Activated B cell treated with CpG ODN at 0.5 μM for 24 hours (primary cell): ENCODE data around the gene SERPINA10. TPM values are rescaled to one million over a fixed set of nuclear protein-coding genes. Genes with fewer than 3 reads are reported as not detected.

Experiments used
- ATAC-seq: fragments of 200-7000 bp; cut with Tn5 transposase; one replicate; pipeline ENCODE4 v1.10.0; 2021; ENCODE audit warnings: low read depth, mild to moderate bottlenecking, moderate library complexity
- CTCF ChIA-PET: fragments of 350-600 bp; sonication (Branson Sonifier 250); formaldehyde crosslinking; loops from one replicate; lab custom pipeline; 2021; ENCODE audit warnings: antibody characterized with exemption; lab: Charles Lee
- POLR2A ChIA-PET: fragments of 350-600 bp; sonication (Branson Sonifier 250); formaldehyde crosslinking; loops from one replicate; lab custom pipeline; 2021; ENCODE audit warnings: antibody characterized with exemption; lab: Charles Lee
- DNase-seq: peaks from one replicate; pipeline ENCODE4 v3.0.0; 2022
- H3K27ac Mint-ChIP-seq: one replicate; pipeline ENCODE4 v1.8.0; 2020; ENCODE audit warnings: mixed read lengths
- H3K27me3 Mint-ChIP-seq: one replicate; pipeline ENCODE4 v1.8.0; 2021; ENCODE audit warnings: mixed read lengths
- H3K36me3 Mint-ChIP-seq: one replicate; pipeline ENCODE4 v1.8.0; 2021; ENCODE audit warnings: low read depth, mixed read lengths
- H3K4me1 Mint-ChIP-seq: one replicate; pipeline ENCODE4 v1.8.0; 2021; ENCODE audit warnings: mixed read lengths
- H3K4me3 Mint-ChIP-seq: one replicate; pipeline ENCODE4 v1.8.0; 2020; ENCODE audit warnings: mild to moderate bottlenecking, mixed read lengths
- H3K9me3 Mint-ChIP-seq: one replicate; pipeline ENCODE4 v1.8.0; 2020; ENCODE audit warnings: mixed read lengths
- CTCF ChIP-seq: fragments of 200-600 bp; IDR thresholded peaks from one replicate; pipeline ENCODE4 v1.8.0; 2022; ENCODE audit warnings: antibody characterized with exemption, mild to moderate bottlenecking
- intact Hi-C: fragments of 100-400 bp; cut with micrococcal nuclease; formaldehyde crosslinking; loops from one replicate; pipeline ENCODE4 v1.15.1; 2024
- total RNA-seq: library from RNA; stranded (reverse); gene quantifications from 2 replicates; pipeline ENCODE4 v1.2.3, GENCODE V29; 2022

The SERPINA10 gene
- total RNA-seq, 1 donor from 2014 or later = not detected

GRCh38 chr14:94295360-94296180, 2.5 kb upstream of the SERPINA10 start:
- no peaks in the 10 kb centered on the region for H3K36me3 Mint-ChIP-seq
- H3K27me3 Mint-ChIP-seq = no peaks in the 10 kb centered on the region
- intact Hi-C loops = no loop called here
- no peak overlapping the region for H3K4me3 Mint-ChIP-seq
- CTCF ChIA-PET = no interaction called here
- H3K27ac Mint-ChIP-seq = no peak overlapping the region
- no peaks in the 10 kb centered on the region for H3K9me3 Mint-ChIP-seq
- DNase-seq (no peak), ATAC-seq (no peak)
- no peak for TF ChIP-seq CTCF
- POLR2A ChIA-PET = no interaction called here
- H3K4me1 Mint-ChIP-seq = no peaks in the 10 kb centered on the region

- ATAC-seq (no peak), DNase-seq (no peak)
- no peaks in the 10 kb centered on the region for H3K27me3 Mint-ChIP-seq
- no peak overlapping the region for H3K27ac Mint-ChIP-seq
- intact Hi-C loops = no loop called here
- H3K9me3 Mint-ChIP-seq = no peaks in the 10 kb centered on the region
- ChIA-PET CTCF (no interaction called here), POLR2A (no interaction called here)
- no peak overlapping the region for H3K4me3 Mint-ChIP-seq
- H3K4me1 Mint-ChIP-seq = no peaks in the 10 kb centered on the region
- no peaks in the 10 kb centered on the region for H3K36me3 Mint-ChIP-seq
- TF ChIP-seq CTCF = no peak
These were observed 483 bp upstream of the SERPINA10 start for GRCh38 chr14:94293578-94293924.

- CTCF ChIA-PET = no interaction called here
- no peak for DNase-seq
- Mint-ChIP-seq H3K27me3 (no peaks in the 10 kb centered on the region), H3K4me1 (no peaks in the 10 kb centered on the region), H3K27ac (no peak overlapping the region), H3K9me3 (no peaks in the 10 kb centered on the region), H3K4me3 (no peak overlapping the region), H3K36me3 (no peaks in the 10 kb centered on the region)
- no peak for TF ChIP-seq CTCF
- ATAC-seq = no peak
- intact Hi-C loops = no loop called here
- POLR2A ChIA-PET = no interaction called here
These were observed 569 bp downstream of the SERPINA10 start for GRCh38 chr14:94292526-94292871.

- no peak overlapping the region for H3K27ac Mint-ChIP-seq
- TF ChIP-seq CTCF = no peak
- no peak overlapping the region for H3K4me3 Mint-ChIP-seq
- H3K36me3 Mint-ChIP-seq = no peaks in the 10 kb centered on the region
- H3K9me3 Mint-ChIP-seq = no peaks in the 10 kb centered on the region
- ChIA-PET CTCF (no interaction called here), POLR2A (no interaction called here)
- no peaks in the 10 kb centered on the region for H3K27me3 Mint-ChIP-seq
- H3K4me1 Mint-ChIP-seq = no peaks in the 10 kb centered on the region
- DNase-seq (no peak), ATAC-seq (no peak)
- intact Hi-C loops = no loop called here
These were observed 1.1 kb downstream of the SERPINA10 start for GRCh38 chr14:94291906-94292525.

- Mint-ChIP-seq H3K27ac (no peak overlapping the region), H3K27me3 (no peaks in the 10 kb centered on the region), H3K4me1 (no peaks in the 10 kb centered on the region), H3K4me3 (no peak overlapping the region), H3K9me3 (no peaks in the 10 kb centered on the region), H3K36me3 (no peaks in the 10 kb centered on the region)
- intact Hi-C loops = no loop called here
- TF ChIP-seq CTCF = no peak
- POLR2A ChIA-PET = no interaction called here
- DNase-seq (no peak), ATAC-seq (no peak)
- CTCF ChIA-PET = no interaction called here
These were observed 1.7 kb downstream of the SERPINA10 start for GRCh38 chr14:94291159-94291905.
